ENCODE data around the gene STRAP. TPM values are rescaled to one million over a fixed set of nuclear protein-coding genes. Genes with fewer than 3 reads are reported as not detected.

STRAP gene
- total and polyA plus RNA-seq, 2 of the 8 experiments (the other 6 are each of a cell fraction or from before 2014, with no cell fraction given): 107 to 251 TPM

DNA sequence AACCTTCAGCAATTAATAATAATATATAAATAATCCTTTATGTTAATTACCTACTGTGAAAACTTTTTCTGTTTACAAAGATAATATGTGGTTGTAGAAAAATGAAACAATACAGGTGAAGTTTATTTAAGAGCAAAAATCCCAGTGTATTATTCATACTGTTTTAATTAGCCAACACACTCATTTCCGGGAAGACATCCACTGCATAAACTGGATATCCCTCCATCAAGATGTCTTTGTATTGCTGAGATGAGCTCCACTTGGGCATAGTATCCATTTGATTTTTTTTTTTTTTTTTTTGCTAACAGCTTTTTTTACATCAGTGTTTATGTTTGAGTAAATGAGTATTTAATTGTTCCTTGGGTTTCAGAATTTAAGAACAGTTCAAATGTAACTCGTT, 15.2 kb downstream of the STRAP start (continued):
- no peak for TF ChIP-seq KDM5A (IDR thresholded peaks at IDR 0.05; ENCODE audit: low read length)
- TF ChIP-seq CHD1 (IDR thresholded peaks at IDR 0.05; ENCODE audit: low read depth, low read length): no peak
- no peak for TF ChIP-seq GTF2F1 (IDR thresholded peaks at IDR 0.05; ENCODE audit: borderline replicate concordance, low read depth, low read length)
- TF ChIP-seq, protein P1, sequence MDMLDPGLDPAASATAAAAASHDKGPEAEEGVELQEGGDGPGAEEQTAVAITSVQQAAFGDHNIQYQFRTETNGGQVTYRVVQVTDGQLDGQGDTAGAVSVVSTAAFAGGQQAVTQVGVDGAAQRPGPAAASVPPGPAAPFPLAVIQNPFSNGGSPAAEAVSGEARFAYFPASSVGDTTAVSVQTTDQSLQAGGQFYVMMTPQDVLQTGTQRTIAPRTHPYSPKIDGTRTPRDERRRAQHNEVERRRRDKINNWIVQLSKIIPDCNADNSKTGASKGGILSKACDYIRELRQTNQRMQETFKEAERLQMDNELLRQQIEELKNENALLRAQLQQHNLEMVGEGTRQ (IDR thresholded peaks at IDR 0.05; ENCODE audit: low read length): no peak
- no peak for TF ChIP-seq SP2 (IDR thresholded peaks at IDR 0.05; ENCODE audit: low read length)

Measured in H1 (cell line).